HepG2 (cell line): Measurements from ENCODE around the gene COASY.

Experiments
- ATF3 ChIP-seq: sonication (generic); formaldehyde crosslinking; IDR thresholded peaks from 2 replicates; pipeline ENCODE4 v1.4.0; 2020; ENCODE audit warnings: missing genetic modification reagents
- CTCF ChIP-seq: sonication (generic); formaldehyde crosslinking; IDR thresholded peaks from 2 replicates; pipeline ENCODE4 v1.5.0; 2020; ENCODE audit warnings: mild to moderate bottlenecking, missing genetic modification reagents, moderate library complexity
- TAF1 ChIP-seq: sonication (generic); formaldehyde crosslinking; IDR thresholded peaks from 2 replicates; pipeline ENCODE4 v1.4.0; 2020; ENCODE audit warnings: missing genetic modification reagents
- ZNF317 ChIP-seq: sonication (generic); formaldehyde crosslinking; IDR thresholded peaks from 2 replicates; pipeline ENCODE4 v1.5.0; 2020; ENCODE audit warnings: mild to moderate bottlenecking, missing genetic modification reagents
- ZSCAN20 ChIP-seq: sonication (generic); formaldehyde crosslinking; IDR thresholded peaks from 2 replicates; pipeline ENCODE4 v1.4.0; 2020; ENCODE audit warnings: missing genetic modification reagents, mild to moderate bottlenecking, borderline replicate concordance

DNA sequence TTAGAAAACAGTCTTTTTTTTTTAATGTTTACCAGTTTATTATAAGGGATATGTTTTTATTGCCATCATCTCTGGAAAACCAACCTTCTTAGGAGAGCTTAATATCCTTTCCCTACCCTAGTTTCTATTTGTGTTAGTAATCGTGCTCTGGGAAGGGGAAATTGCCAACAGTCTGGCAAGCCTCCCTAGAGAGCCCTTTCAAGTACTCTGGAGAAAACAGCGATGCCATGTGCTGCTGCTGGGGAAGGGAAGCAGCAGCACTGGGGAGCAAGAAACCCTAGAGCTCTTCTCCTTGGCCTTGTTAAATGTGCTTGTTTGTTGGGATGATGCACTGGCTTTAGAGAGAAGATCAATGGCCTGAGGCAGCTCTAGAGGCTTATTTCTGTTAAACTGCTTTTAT, 37.0 kb downstream of the COASY start:
- TF ChIP-seq TAF1 (CRISPR knock-in tag) (no peak), ZSCAN20 (CRISPR knock-in tag) (no peak), CTCF (CRISPR knock-in tag) (no peak), ZNF317 (CRISPR knock-in tag) (no peak), ATF3 (CRISPR knock-in tag) (no peak)
